ENCODE data around the gene TRMT1. TPM values are rescaled to one million over a fixed set of nuclear protein-coding genes. Genes with fewer than 3 reads are reported as not detected.
A peak's percentile ranks its signal among the peaks of the same experiment; 100 is the strongest.

TRMT1 gene
- total and polyA plus RNA-seq, 4 donors = 14.4 to 48.2 (median 43.8) TPM

DNA sequence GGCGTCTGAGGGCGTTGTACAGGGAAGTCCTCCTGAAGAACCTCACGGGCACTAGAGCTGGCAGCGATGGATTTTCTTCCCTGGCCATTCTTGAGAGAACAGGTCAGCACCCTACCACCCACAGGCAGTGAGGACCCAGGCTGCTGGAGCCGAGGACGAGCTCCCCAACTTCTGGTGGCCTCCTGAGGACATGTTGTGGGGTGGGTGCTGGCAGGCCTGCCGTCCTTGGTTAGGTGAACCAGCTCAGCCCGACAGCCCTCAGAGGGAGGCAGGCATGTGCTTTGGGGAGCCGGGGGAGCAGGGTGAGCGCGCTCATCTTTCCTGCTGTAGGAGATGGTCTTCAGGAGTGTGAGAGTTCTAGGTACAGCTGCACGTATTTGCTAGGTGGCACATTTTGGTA lies 29.2 kb downstream of the TRMT1 start:
- no peak overlapping the region for H3K27ac ChIP-seq (ENCODE audit: low read depth in 1 of 2, low read length in 1 of 2)
- H3K36me3 ChIP-seq (ENCODE audit: control insufficient read depth in 4 of 4, insufficient read depth in 4 of 4, low read length in 4 of 4) = peaks cover 0 to 28% (median 22%) of the 10 kb centered on the region in 4 donors
- TF ChIP-seq, protein P1, sequence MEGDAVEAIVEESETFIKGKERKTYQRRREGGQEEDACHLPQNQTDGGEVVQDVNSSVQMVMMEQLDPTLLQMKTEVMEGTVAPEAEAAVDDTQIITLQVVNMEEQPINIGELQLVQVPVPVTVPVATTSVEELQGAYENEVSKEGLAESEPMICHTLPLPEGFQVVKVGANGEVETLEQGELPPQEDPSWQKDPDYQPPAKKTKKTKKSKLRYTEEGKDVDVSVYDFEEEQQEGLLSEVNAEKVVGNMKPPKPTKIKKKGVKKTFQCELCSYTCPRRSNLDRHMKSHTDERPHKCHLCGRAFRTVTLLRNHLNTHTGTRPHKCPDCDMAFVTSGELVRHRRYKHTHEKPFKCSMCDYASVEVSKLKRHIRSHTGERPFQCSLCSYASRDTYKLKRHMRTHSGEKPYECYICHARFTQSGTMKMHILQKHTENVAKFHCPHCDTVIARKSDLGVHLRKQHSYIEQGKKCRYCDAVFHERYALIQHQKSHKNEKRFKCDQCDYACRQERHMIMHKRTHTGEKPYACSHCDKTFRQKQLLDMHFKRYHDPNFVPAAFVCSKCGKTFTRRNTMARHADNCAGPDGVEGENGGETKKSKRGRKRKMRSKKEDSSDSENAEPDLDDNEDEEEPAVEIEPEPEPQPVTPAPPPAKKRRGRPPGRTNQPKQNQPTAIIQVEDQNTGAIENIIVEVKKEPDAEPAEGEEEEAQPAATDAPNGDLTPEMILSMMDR (IDR thresholded peaks at IDR 0.05; ENCODE audit: control extremely low read depth, extremely low read depth) = no peak

DNA sequence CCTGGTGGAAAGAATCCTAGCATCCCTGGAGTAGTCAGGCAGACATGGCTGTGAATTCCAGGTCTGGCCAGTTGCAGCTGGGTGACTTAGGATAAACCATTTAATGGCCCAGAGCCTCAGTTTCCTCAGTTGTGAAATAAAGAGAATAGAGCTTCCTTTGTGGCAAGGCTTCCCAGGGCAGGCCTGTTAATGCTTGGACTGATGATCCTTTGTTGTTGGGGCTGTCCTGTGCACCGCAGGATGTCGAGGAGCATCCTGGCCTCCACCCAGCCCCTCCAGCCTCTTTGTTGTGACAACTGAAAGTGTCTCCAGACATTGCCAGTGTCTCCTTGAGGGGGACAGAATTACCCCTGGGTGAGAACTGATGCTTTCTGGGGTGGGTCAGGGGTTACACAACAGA lies 30.2 kb downstream of the TRMT1 start:
- Histone ChIP-seq H3K27ac (ENCODE audit: low read depth in 1 of 2, low read length in 1 of 2) (peak overlapping the region in 1 of 2 donors; percentile 23), H3K9ac (ENCODE audit: insufficient read depth in 1 of 2, low read length in 2 of 2) (no peak overlapping the region), H3K27me3 (ENCODE audit: control insufficient read depth in 3 of 3, insufficient read depth in 3 of 3, low read length in 2 of 3) (no peaks in the 10 kb centered on the region), H3K4me1 (ENCODE audit: control insufficient read depth in 5 of 5, insufficient read depth in 5 of 5, low read length in 5 of 5) (peaks cover 0 to 29% (median 13%) of the 10 kb centered on the region in 5 donors), H3K9me3 (ENCODE audit: control insufficient read depth in 4 of 4, insufficient read depth in 3 of 4, low read length in 3 of 4) (no peaks in the 10 kb centered on the region), H3K4me3 (no peak overlapping the region), H3K36me3 (ENCODE audit: control insufficient read depth in 4 of 4, insufficient read depth in 4 of 4, low read length in 4 of 4) (peaks cover 0 to 31% (median 25%) of the 10 kb centered on the region in 4 donors)
- no peak for DNase-seq
- ATAC-seq (ENCODE audit: insufficient read depth, low FRiP score) = no peak
- TF ChIP-seq, protein P1 (IDR thresholded peaks at IDR 0.05; ENCODE audit: control extremely low read depth, extremely low read depth) = no peak
- WGBS, 2 donors = 60 to 75% methylated on average over 2 of the region's 2 CpGs

More for the DNA sequence above, 29.2 kb downstream of the TRMT1 start:
- Histone ChIP-seq H3K4me1 (ENCODE audit: control insufficient read depth in 5 of 5, insufficient read depth in 5 of 5, low read length in 5 of 5) (peaks cover 0 to 38% (median 13%) of the 10 kb centered on the region in 5 donors), H3K27me3 (ENCODE audit: control insufficient read depth in 3 of 3, insufficient read depth in 3 of 3, low read length in 2 of 3) (no peaks in the 10 kb centered on the region), H3K4me3 (no peak overlapping the region), H3K9me3 (ENCODE audit: control insufficient read depth in 4 of 4, insufficient read depth in 3 of 4, low read length in 3 of 4) (no peaks in the 10 kb centered on the region), H3K9ac (ENCODE audit: insufficient read depth in 1 of 2, low read length in 2 of 2) (no peak overlapping the region)
- DNase-seq = no peak
- no peak for ATAC-seq (ENCODE audit: insufficient read depth, low FRiP score)
- 90 to 91% methylated on average over 12 of the region's 12 CpGs for WGBS, 2 donors

DNA sequence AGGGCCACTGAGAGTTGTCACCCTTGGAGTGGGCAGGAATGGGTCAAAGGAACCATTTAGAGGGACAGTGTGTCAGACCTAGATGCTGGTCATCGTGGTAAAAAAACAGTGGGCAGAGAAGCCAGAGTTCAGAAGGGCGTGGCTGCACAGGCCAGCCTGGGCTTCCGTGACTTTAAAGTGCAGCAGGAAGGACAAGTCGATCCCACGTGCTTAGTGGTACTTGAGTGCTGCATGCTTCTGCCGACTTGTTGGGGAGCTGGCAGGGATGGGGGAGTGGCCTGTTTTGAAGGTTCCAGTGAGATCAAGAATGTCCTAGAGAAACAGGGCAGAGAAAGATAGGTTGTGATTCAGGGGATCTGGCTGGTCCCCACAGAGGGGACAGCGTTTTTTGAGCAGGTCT lies 30.9 kb downstream of the TRMT1 start:
- ATAC-seq (ENCODE audit: insufficient read depth, low FRiP score) (peak; percentile 38), DNase-seq (no peak)
- Histone ChIP-seq H3K27ac (ENCODE audit: low read depth in 1 of 2, low read length in 1 of 2) (peak overlapping the region in 1 of 2 donors; percentile 23), H3K9me3 (ENCODE audit: control insufficient read depth in 4 of 4, insufficient read depth in 3 of 4, low read length in 3 of 4) (no peaks in the 10 kb centered on the region), H3K4me1 (ENCODE audit: control insufficient read depth in 5 of 5, insufficient read depth in 5 of 5, low read length in 5 of 5) (peaks cover 0 to 22% (median 9%) of the 10 kb centered on the region in 5 donors), H3K4me3 (no peak overlapping the region), H3K27me3 (ENCODE audit: control insufficient read depth in 3 of 3, insufficient read depth in 3 of 3, low read length in 2 of 3) (no peaks in the 10 kb centered on the region), H3K9ac (ENCODE audit: insufficient read depth in 1 of 2, low read length in 2 of 2) (no peak overlapping the region), H3K36me3 (ENCODE audit: control insufficient read depth in 4 of 4, insufficient read depth in 4 of 4, low read length in 4 of 4) (peaks cover 0 to 30% (median 25%) of the 10 kb centered on the region in 4 donors)
- WGBS, 2 donors = 21 to 36% methylated on average over 7 of the region's 7 CpGs
- TF ChIP-seq, protein P1 (IDR thresholded peaks at IDR 0.05; ENCODE audit: control extremely low read depth, extremely low read depth) = no peak

DNA sequence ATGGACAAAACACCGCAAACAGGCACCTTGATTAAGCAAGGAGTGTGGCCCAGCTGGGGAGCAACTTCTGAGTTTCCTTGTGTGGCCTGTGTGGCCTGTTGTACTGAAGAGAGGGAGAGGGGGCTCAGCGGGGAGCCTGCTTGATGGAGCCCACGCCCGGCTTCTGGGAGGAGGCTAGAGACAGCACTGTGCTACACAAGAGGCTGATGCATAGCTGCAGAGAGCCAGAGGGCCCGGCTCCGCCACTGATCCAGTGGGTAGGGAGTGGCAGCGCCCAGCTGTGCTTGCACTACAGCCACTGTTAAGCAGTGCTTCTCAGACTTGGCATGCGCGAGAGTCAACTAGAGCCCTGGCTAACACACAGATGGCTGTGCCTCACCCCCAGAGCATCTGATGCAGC lies 32.9 kb downstream of the TRMT1 start:
- ATAC-seq (ENCODE audit: insufficient read depth, low FRiP score) = no peak
- Histone ChIP-seq H3K27me3 (ENCODE audit: control insufficient read depth in 3 of 3, insufficient read depth in 3 of 3, low read length in 2 of 3) (no peaks in the 10 kb centered on the region), H3K36me3 (ENCODE audit: control insufficient read depth in 4 of 4, insufficient read depth in 4 of 4, low read length in 4 of 4) (peaks cover 0 to 32% (median 27%) of the 10 kb centered on the region in 4 donors), H3K9ac (ENCODE audit: insufficient read depth in 1 of 2, low read length in 2 of 2) (no peak overlapping the region), H3K27ac (ENCODE audit: low read depth in 1 of 2, low read length in 1 of 2) (peak overlapping the region in 1 of 2 donors; percentile 3), H3K4me3 (no peak overlapping the region), H3K9me3 (ENCODE audit: control insufficient read depth in 4 of 4, insufficient read depth in 3 of 4, low read length in 3 of 4) (no peaks in the 10 kb centered on the region), H3K4me1 (ENCODE audit: control insufficient read depth in 5 of 5, insufficient read depth in 5 of 5, low read length in 5 of 5) (peaks cover 0 to 21% (median 18%) of the 10 kb centered on the region in 5 donors)
- WGBS, 2 donors = 87 to 92% methylated on average over 9 of the region's 9 CpGs
- TF ChIP-seq, protein P1 (IDR thresholded peaks at IDR 0.05; ENCODE audit: control extremely low read depth, extremely low read depth) = no peak
- no peak for DNase-seq
